Esophagus muscularis mucosa (tissue), 4 donors: Measurements from ENCODE around the gene PLD3. TPM values are rescaled to one million over a fixed set of nuclear protein-coding genes. Genes with fewer than 3 reads are reported as not detected.

Experiments used
- small RNA-seq, 3 donors: library from RNA; depleted of rRNA; stranded (forward); fragments of <200 nt; gene quantifications; one replicate each; pipeline ENCODE3, GENCODE V24; 2016
- total RNA-seq, 4 donors: library from RNA; depleted of rRNA; stranded (reverse); fragments of >200 nt; gene quantifications; one replicate each; pipeline versions ENCODE4 v1.1.0 to v1.2.1, GENCODE V29; 2016

Gene PLD3
- total RNA-seq, 4 donors from 2014 or later, result 206 to 280 (median 223) TPM

Small RNAs within 50 kb of the gene (small RNA-seq; reads per million reads assigned to genes)
- gene MIR6796, result 0 reads per million in 3 donors
- 0 reads per million in 3 donors for gene RF00019
- gene RNU6-945P, result 0 reads per million in 3 donors

Other genes with a start within 250 kb of the PLD3 start
- 10 to 100 TPM; 10.1 to 25.9 (median 20.8) TPM for gene MAP3K10, start 157.3 kb upstream of the PLD3 start, total RNA-seq
- not detected for gene TTC9B, start 130.3 kb upstream of the PLD3 start, total RNA-seq
- under 1 TPM in 1 of 4 donors, not detected in 3; 0.97 TPM for gene CCNP, start 122.0 kb upstream of the PLD3 start, total RNA-seq
- 10 to 100 TPM; 53.3 to 82.1 (median 64.0) TPM for gene AKT2, start 63.4 kb upstream of the PLD3 start, total RNA-seq
- 10 to 100 TPM; 17.9 to 42.6 (median 26.8) TPM for gene C19orf47, start 298 bp upstream of the PLD3 start, total RNA-seq
- gene HIPK4, start 41.5 kb downstream of the PLD3 start, total RNA-seq, result under 1 TPM; under 0.01 to 0.63 (median 0.42) TPM
- gene PRX, start 64.7 kb downstream of the PLD3 start, total RNA-seq, result 10 to 100 TPM in 2 of 4 donors, 1 to 10 TPM in 2; 5.8 to 12.4 (median 8.8) TPM
- gene SERTAD1, start 77.3 kb downstream of the PLD3 start, total RNA-seq, result 10 to 100 TPM; 13.7 to 73.1 (median 22.5) TPM
- gene SERTAD3, start 95.6 kb downstream of the PLD3 start, total RNA-seq, result 10 to 100 TPM; 18.3 to 47.2 (median 37.8) TPM
- 100 to 1,000 TPM; 159 to 223 (median 194) TPM for gene BLVRB, start 117.0 kb downstream of the PLD3 start, total RNA-seq
- gene SPTBN4, start 118.3 kb downstream of the PLD3 start, total RNA-seq, result 1 to 10 TPM; 2.1 to 6.4 (median 5.8) TPM
- gene SHKBP1, start 228.2 kb downstream of the PLD3 start, total RNA-seq, result 10 to 100 TPM; 39.5 to 82.7 (median 52.7) TPM